HL-60 (cell line): ENCODE measurements around the gene HOXB3.

Experiments
- CTCF ChIP-seq: IDR thresholded peaks from one replicate; pipeline ENCODE4 v1.5.1; 2011; ENCODE audit warnings: low read length, control low read depth, inconsistent platforms; ENCODE audit not compliant: insufficient read depth
- GABPA ChIP-seq: IDR thresholded peaks from 2 replicates; pipeline ENCODE4 v1.6.1; 2012; ENCODE audit warnings: low read depth
- SPI1 ChIP-seq: IDR thresholded peaks from 2 replicates; pipeline ENCODE4 v1.6.1; 2012; ENCODE audit warnings: low read depth, mild to moderate bottlenecking, borderline replicate concordance

- TF ChIP-seq CTCF: no peak
- TF ChIP-seq SPI1: no peak
- TF ChIP-seq GABPA: no peak
These were observed 60.4 kb downstream of the HOXB3 start for GRCh38 chr17:48529683-48530009.
